K562 (cell line): ENCODE measurements around the gene GABRB3. TPM values are rescaled to one million over a fixed set of nuclear protein-coding genes. Genes with fewer than 3 reads are reported as not detected.

Experiments
- ATAC-seq: fragments of 200-7000 bp; cut with Tn5 transposase; 3 replicates; pipeline ENCODE4 v1.9.1; 2020; ENCODE audit warnings: moderate library complexity
- BruUV-seq: library from RNA; stranded (reverse); fragments of 400-500 nt; replicated peaks from 2 replicates; lab custom pipeline; 2021; lab: Mats Ljungman, UMichigan
- CTCF ChIA-PET: fragments of 300-600 bp; formaldehyde crosslinking; extraction: SDS; loops from one replicate; lab custom pipeline; 2021; ENCODE audit warnings: low intra/inter-chr PET ratio; lab: Yijun Ruan, JAX
- POLR2A ChIA-PET: fragments of 300-600, 350-650 bp; sonication (Branson Sonifier 250); formaldehyde crosslinking; extraction: SDS; loops from one replicate; lab custom pipeline; 2021; ENCODE audit warnings: antibody characterized with exemption, inconsistent platforms; lab: Yijun Ruan, JAX
- DNase-seq, 4 experiments: peaks; one replicate each; pipeline versions ENCODE4 v3.0.0 to v3.0.0-alpha.2; 2011 to 2018; ENCODE audit warnings: low spot score in 3 of 4, mixed read lengths in 3 of 4; ENCODE audit errors: extremely low read depth in 1 of 4
- FAIRE-seq: peaks from 2 replicates; lab custom pipeline; 2011; peaks lifted over from hg19 to GRCh38; lab: Jason Lieb, UNC
- H2AFZ ChIP-seq: 2 replicates; pipeline ENCODE4 v1.6.0; 2011; ENCODE audit warnings: low read depth, low read length, control low read depth, inconsistent platforms
- H3K27ac ChIP-seq: fragments of 200-600 bp; 3 replicates; pipeline ENCODE4 v1.8.0; 2011; ENCODE audit warnings: low read depth, mild to moderate bottlenecking, control low read depth, inconsistent platforms, low read length, moderate library complexity, mixed read lengths; ENCODE audit errors: extremely low read depth
- H3K27me3 ChIP-seq, 2 experiments: fragments of 300-600 bp in 1 of 2; 2 replicates in 1 of 2; 3 replicates in 1 of 2; pipeline versions ENCODE4 v1.6.0 to v1.8.0; 2011; ENCODE audit warnings: inconsistent platforms in 2 of 2, low read length in 2 of 2, mild to moderate bottlenecking in 1 of 2, mixed read lengths in 1 of 2, moderate library complexity in 1 of 2; ENCODE audit not compliant: control insufficient read depth in 2 of 2, insufficient read depth in 2 of 2
- H3K36me3 ChIP-seq: fragments of 300-600 bp; 3 replicates; pipeline ENCODE4 v1.8.0; 2011; ENCODE audit warnings: mild to moderate bottlenecking, low read length, inconsistent platforms; ENCODE audit not compliant: control insufficient read depth, insufficient read depth
- H3K4me1 ChIP-seq, 2 experiments: fragments of 200-600 bp in 1 of 2; replicated peaks in 1 of 2; 2 replicates in 1 of 2; 3 replicates in 1 of 2; pipeline versions ENCODE4 v1.5.1 to v1.8.0; 2011; ENCODE audit warnings: inconsistent platforms in 2 of 2, low read length in 2 of 2, mild to moderate bottlenecking in 1 of 2, mixed read lengths in 1 of 2, moderate library complexity in 1 of 2; ENCODE audit not compliant: control insufficient read depth in 2 of 2, insufficient read depth in 2 of 2
- H3K4me2 ChIP-seq: 2 replicates; pipeline ENCODE4 v1.6.1; 2011; ENCODE audit warnings: low read length, control low read depth, inconsistent platforms, mixed read lengths; ENCODE audit not compliant: insufficient read depth
- H3K4me3 ChIP-seq: fragments of 200-600 bp; sonication (generic), shearing (Covaris generic); 2 replicates; pipeline ENCODE4 v1.5.1; 2016; ENCODE audit warnings: control low read depth, inconsistent platforms
- H3K79me2 ChIP-seq: fragments of 200-600 bp; 3 replicates; pipeline ENCODE4 v1.8.0; 2011; ENCODE audit warnings: low read length, inconsistent platforms; ENCODE audit not compliant: control insufficient read depth, insufficient read depth
- H3K9ac ChIP-seq, 2 experiments: 2 replicates each; pipeline versions ENCODE4 v1.6.0 to v1.6.1; 2011; ENCODE audit warnings: low read depth in 2 of 2, low read length in 2 of 2, control low read depth in 1 of 2, inconsistent platforms in 1 of 2, mild to moderate bottlenecking in 1 of 2, mixed read lengths in 1 of 2; ENCODE audit not compliant: insufficient read depth in 1 of 2
- H3K9me1 ChIP-seq: one replicate; pipeline ENCODE4 v1.6.0; 2011; ENCODE audit warnings: inconsistent platforms, mild to moderate bottlenecking, low read length, moderate library complexity; ENCODE audit not compliant: control insufficient read depth, insufficient read depth
- H3K9me3 ChIP-seq: replicated peaks from 2 replicates; pipeline ENCODE4 v1.5.1; 2011; ENCODE audit warnings: low read depth, low read length, inconsistent platforms; ENCODE audit not compliant: control insufficient read depth, insufficient read depth
- H4K20me1 ChIP-seq: replicated peaks from 2 replicates; pipeline ENCODE4 v1.6.1; 2011; ENCODE audit warnings: low read length, inconsistent platforms, mixed read lengths; ENCODE audit not compliant: control insufficient read depth, insufficient read depth
- KLF1 ChIP-seq: fragments of 450-650 bp; IDR thresholded peaks from 2 replicates; pipeline ENCODE4 v1.6.1; 2016; ENCODE audit warnings: missing genetic modification characterization, missing compliant biosample characterization
- ZNF184 ChIP-seq: sonication (generic); formaldehyde crosslinking; IDR thresholded peaks from 2 replicates; pipeline ENCODE4 v1.5.0; 2020; ENCODE audit warnings: missing genetic modification reagents
- ZNF354B ChIP-seq: fragments of 250-450 bp; sonication (Bioruptor Pico); IDR thresholded peaks from 2 replicates; pipeline ENCODE4 v1.4.0; 2020
- WGBS: fragments of 100-300 bp; shearing (Covaris generic); methylation state at CpG from one replicate; pipeline ENCODE4 v1.1.6; 2016; ENCODE audit warnings: low coverage, mixed read lengths; ENCODE audit not compliant: insufficient coverage; ENCODE audit errors: missing lambda C conversion rate; 5-methylcytosine and 5-hydroxymethylcytosine counted together
- in situ Hi-C: fragments of 300-500 bp; cut with MboI; formaldehyde crosslinking; loops from 4 replicates; pipeline ENCODE4 v1.15.0; 2018; ENCODE audit warnings: inconsistent platforms, mixed read lengths
- intact Hi-C: fragments of 100-400 bp; cut with micrococcal nuclease; formaldehyde crosslinking; loops from 2 replicates; pipeline ENCODE4 v1.14.2; 2022
- polyA plus RNA-seq, 8 experiments: library from polyadenylated mRNA; depleted of rRNA in 4 of 8; stranded (reverse) in 5 of 8; unstranded in 3 of 8; fragments of >200 nt; fragmentation: Nextera tagmentation in 2 of 8; fragmentation: Illumina TruSeq in 1 of 8; extraction: Ambion mirVana in 2 of 8; extraction: Trizol in 1 of 8; gene quantifications; 2 replicates each; pipeline versions ENCODE4 v1.2.1 to v1.2.3, GENCODE V29; 2011 to 2014; ENCODE audit warnings: inconsistent platforms in 1 of 8, missing spikeins in 1 of 8
- total RNA-seq, 7 experiments: library from RNA; depleted of rRNA in 6 of 7; stranded (reverse); fragments of >200 nt in 6 of 7; fragmentation: Illumina TruSeq in 2 of 7; extraction: Trizol in 2 of 7; gene quantifications; 2 replicates each; pipeline versions ENCODE4 v1.2.1 to v1.2.3, GENCODE V29; 2011 to 2021; ENCODE audit warnings: low replicate concordance in 1 of 7
- TF ChIP-seq, protein P1 (sequence below): fragments of 250-450 bp; sonication (Bioruptor Pico); IDR thresholded peaks from 2 replicates; pipeline ENCODE4 v1.5.0; 2020; ENCODE audit warnings: mild to moderate bottlenecking
- TF ChIP-seq, protein P2 (sequence below), 2 experiments: fragments of 450-650 bp in 1 of 2; sonication (generic) in 1 of 2; formaldehyde crosslinking; conservative IDR thresholded peaks; 2 replicates each; pipeline versions ENCODE4 v1.4.0 to v1.8.1; 2020 to 2022; ENCODE audit warnings: mild to moderate bottlenecking in 1 of 2, missing genetic modification reagents in 1 of 2
- TF ChIP-seq, protein P3 (sequence below): fragments of 450-650 bp; IDR thresholded peaks from 2 replicates; pipeline ENCODE4 v1.6.1; 2016; ENCODE audit warnings: low read depth, mild to moderate bottlenecking, moderate library complexity
- TF ChIP-seq, protein P4 (sequence below): sonication (generic); formaldehyde crosslinking; IDR thresholded peaks from 2 replicates; pipeline ENCODE4 v1.8.0; 2022; ENCODE audit warnings: mild to moderate bottlenecking, missing genetic modification reagents

The GABRB3 gene
- total and polyA plus RNA-seq, 9 of the 15 experiments (the other 6 are each of a cell fraction or from before 2014, with no cell fraction given) = 0.09 to 1.4 (median 0.49) TPM

DNA sequence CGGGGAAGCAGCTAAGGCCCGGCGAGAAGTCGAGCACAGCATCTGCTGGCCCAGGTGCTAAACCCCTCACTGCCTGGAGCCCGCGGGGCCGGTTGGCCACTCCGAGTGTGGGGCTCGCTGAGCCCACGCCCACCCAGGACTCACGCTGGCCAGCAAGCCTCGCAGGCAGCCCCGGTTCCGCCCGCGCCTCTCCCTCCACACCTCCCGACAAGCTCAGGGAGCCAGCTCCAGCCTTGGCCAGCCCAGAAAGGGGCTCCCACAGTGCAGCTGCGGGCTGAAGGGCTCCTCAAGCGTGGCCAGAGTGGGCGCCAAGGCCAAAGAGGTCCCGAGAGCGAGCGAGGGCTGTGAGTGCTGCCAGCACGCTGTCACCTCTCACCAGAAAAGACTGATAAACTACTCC, 8.9 kb upstream of the GABRB3 start:
- H3K27me3 ChIP-seq = no peaks in the 10 kb centered on the region
- H3K4me1 ChIP-seq = no peaks in the 10 kb centered on the region
- intact Hi-C loops = no loop called here
- ATAC-seq (no peak), DNase-seq (no peak), FAIRE-seq (no peak)
- H3K9me1 ChIP-seq = no peaks in the 10 kb centered on the region
- WGBS = 0% methylated on average over 14 of the region's 24 CpGs
- no peak overlapping the region for H3K9ac ChIP-seq
- ChIA-PET CTCF (no interaction called here), POLR2A (interaction anchor here (0.8 to 1.3 kb wide), 2 partner anchors 9 to 18 kb away, joined by 3 to 4 read pairs; no protein-coding TSS in a partner anchor)
- no peak overlapping the region for H2AFZ ChIP-seq
- no peak overlapping the region for H3K27ac ChIP-seq
- H4K20me1 ChIP-seq = no peaks in the 10 kb centered on the region
- TF ChIP-seq, protein P1, sequence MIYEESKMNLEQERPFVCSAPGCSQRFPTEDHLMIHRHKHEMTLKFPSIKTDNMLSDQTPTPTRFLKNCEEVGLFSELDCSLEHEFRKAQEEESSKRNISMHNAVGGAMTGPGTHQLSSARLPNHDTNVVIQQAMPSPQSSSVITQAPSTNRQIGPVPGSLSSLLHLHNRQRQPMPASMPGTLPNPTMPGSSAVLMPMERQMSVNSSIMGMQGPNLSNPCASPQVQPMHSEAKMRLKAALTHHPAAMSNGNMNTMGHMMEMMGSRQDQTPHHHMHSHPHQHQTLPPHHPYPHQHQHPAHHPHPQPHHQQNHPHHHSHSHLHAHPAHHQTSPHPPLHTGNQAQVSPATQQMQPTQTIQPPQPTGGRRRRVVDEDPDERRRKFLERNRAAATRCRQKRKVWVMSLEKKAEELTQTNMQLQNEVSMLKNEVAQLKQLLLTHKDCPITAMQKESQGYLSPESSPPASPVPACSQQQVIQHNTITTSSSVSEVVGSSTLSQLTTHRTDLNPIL (CRISPR knock-in tag) = no peak
- TF ChIP-seq, protein P2, sequence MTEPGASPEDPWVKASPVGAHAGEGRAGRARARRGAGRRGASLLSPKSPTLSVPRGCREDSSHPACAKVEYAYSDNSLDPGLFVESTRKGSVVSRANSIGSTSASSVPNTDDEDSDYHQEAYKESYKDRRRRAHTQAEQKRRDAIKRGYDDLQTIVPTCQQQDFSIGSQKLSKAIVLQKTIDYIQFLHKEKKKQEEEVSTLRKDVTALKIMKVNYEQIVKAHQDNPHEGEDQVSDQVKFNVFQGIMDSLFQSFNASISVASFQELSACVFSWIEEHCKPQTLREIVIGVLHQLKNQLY (CRISPR knock-in tag; conservative IDR thresholded peaks at IDR 0.05) = no peak
- H3K4me3 ChIP-seq = no peak overlapping the region
- no peaks in the 10 kb centered on the region for H3K9me3 ChIP-seq
- no peak overlapping the region for H3K4me2 ChIP-seq
- no peaks in the 10 kb centered on the region for H3K79me2 ChIP-seq
- BruUV-seq = no TSS peak
- in situ Hi-C loops = no loop called here
- H3K36me3 ChIP-seq = no peaks in the 10 kb centered on the region

DNA sequence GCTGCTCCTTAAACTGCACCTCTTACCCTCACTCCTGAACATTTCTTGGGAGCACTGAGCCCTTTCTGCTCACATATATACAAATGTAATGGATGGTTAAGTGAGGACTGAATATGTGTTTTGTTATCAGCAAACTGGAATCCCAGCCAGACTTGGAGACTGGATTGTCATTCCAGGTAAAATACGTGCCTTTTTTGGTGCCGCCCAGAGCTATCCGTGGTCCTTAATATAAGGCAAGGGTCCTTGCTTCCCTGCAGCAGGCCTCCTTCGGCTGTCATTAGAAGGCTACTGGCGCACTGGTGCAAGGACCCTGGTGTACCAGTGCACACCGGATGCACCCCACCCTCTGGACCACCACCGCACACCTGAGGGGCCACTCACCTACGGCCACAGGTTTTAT, 1.1 kb upstream of the GABRB3 start:
- no TSS peak for BruUV-seq
- Histone ChIP-seq H3K79me2 (no peaks in the 10 kb centered on the region), H3K9ac (no peak overlapping the region), H3K4me3 (no peak overlapping the region), H3K27me3 (no peaks in the 10 kb centered on the region), H3K4me1 (no peaks in the 10 kb centered on the region; a peak in 1 of 5 replicates), H3K36me3 (no peaks in the 10 kb centered on the region), H2AFZ (no peak overlapping the region), H3K27ac (no peak overlapping the region), H3K9me3 (no peaks in the 10 kb centered on the region), H3K9me1 (no peaks in the 10 kb centered on the region), H3K4me2 (no peak overlapping the region), H4K20me1 (no peaks in the 10 kb centered on the region)
- 5% methylated on average over 6 of the region's 8 CpGs for WGBS
- no peak for ATAC-seq
- ChIA-PET POLR2A (no interaction called here), CTCF (no interaction called here)
- no peak for DNase-seq
- TF ChIP-seq ZNF184 (CRISPR knock-in tag) = no peak
- TF ChIP-seq, protein P3, sequence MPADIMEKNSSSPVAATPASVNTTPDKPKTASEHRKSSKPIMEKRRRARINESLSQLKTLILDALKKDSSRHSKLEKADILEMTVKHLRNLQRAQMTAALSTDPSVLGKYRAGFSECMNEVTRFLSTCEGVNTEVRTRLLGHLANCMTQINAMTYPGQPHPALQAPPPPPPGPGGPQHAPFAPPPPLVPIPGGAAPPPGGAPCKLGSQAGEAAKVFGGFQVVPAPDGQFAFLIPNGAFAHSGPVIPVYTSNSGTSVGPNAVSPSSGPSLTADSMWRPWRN = no peak
- no peak for TF ChIP-seq ZNF354B
- no peak for TF ChIP-seq KLF1
- TF ChIP-seq, protein P4, sequence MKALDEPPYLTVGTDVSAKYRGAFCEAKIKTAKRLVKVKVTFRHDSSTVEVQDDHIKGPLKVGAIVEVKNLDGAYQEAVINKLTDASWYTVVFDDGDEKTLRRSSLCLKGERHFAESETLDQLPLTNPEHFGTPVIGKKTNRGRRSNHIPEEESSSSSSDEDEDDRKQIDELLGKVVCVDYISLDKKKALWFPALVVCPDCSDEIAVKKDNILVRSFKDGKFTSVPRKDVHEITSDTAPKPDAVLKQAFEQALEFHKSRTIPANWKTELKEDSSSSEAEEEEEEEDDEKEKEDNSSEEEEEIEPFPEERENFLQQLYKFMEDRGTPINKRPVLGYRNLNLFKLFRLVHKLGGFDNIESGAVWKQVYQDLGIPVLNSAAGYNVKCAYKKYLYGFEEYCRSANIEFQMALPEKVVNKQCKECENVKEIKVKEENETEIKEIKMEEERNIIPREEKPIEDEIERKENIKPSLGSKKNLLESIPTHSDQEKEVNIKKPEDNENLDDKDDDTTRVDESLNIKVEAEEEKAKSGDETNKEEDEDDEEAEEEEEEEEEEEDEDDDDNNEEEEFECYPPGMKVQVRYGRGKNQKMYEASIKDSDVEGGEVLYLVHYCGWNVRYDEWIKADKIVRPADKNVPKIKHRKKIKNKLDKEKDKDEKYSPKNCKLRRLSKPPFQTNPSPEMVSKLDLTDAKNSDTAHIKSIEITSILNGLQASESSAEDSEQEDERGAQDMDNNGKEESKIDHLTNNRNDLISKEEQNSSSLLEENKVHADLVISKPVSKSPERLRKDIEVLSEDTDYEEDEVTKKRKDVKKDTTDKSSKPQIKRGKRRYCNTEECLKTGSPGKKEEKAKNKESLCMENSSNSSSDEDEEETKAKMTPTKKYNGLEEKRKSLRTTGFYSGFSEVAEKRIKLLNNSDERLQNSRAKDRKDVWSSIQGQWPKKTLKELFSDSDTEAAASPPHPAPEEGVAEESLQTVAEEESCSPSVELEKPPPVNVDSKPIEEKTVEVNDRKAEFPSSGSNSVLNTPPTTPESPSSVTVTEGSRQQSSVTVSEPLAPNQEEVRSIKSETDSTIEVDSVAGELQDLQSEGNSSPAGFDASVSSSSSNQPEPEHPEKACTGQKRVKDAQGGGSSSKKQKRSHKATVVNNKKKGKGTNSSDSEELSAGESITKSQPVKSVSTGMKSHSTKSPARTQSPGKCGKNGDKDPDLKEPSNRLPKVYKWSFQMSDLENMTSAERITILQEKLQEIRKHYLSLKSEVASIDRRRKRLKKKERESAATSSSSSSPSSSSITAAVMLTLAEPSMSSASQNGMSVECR (CRISPR knock-in tag) = no peak
- FAIRE-seq = no peak
- intact Hi-C loops = no loop called here
- in situ Hi-C loops = no loop called here
